Heart left ventricle (tissue), 16 donors: Measurements from ENCODE around the gene TAMALIN. TPM values are rescaled to one million over a fixed set of nuclear protein-coding genes. Genes with fewer than 3 reads are reported as not detected.

Source experiments
- ATAC-seq, 4 donors: fragments of 200-7000 bp; cut with Tn5 transposase; one replicate each; pipeline ENCODE4 v1.9.1; 2020 to 2022; ENCODE audit warnings: moderate library complexity in 4 of 4, mild to moderate bottlenecking in 3 of 4, moderate number of reproducible peaks in 1 of 4
- DNase-seq, 5 donors: peaks; one replicate each; pipeline ENCODE4 v3.0.0-alpha.2; 2020
- H3K27ac ChIP-seq, 12 donors: fragments of 200-600 bp; sonication (generic) in 4 of 12; one replicate each; pipeline versions ENCODE4 v1.5.0 to v1.8.0; 2016 to 2022; ENCODE audit warnings: mild to moderate bottlenecking in 2 of 12
- H3K27me3 ChIP-seq, 9 donors: fragments of 200-600 bp; sonication (generic) in 2 of 9; one replicate each; pipeline versions ENCODE4 v1.5.1 to v1.8.0; 2016 to 2022; ENCODE audit warnings: mild to moderate bottlenecking in 3 of 9
- H3K36me3 ChIP-seq, 9 donors: fragments of 200-600 bp; sonication (generic) in 2 of 9; one replicate each; pipeline versions ENCODE4 v1.5.0 to v1.8.0; 2018 to 2022; ENCODE audit warnings: mild to moderate bottlenecking in 2 of 9
- H3K4me1 ChIP-seq, 12 donors: fragments of 200-600 bp; sonication (generic) in 4 of 12; one replicate each; pipeline versions ENCODE4 v1.5.0 to v1.8.0; 2016 to 2022; ENCODE audit warnings: mild to moderate bottlenecking in 3 of 12
- H3K4me3 ChIP-seq, 12 donors: fragments of 200-600 bp; sonication (generic) in 4 of 12; one replicate each; pipeline versions ENCODE4 v1.5.0 to v1.8.0; 2017 to 2022; ENCODE audit warnings: mild to moderate bottlenecking in 9 of 12, moderate library complexity in 4 of 12
- H3K9me3 ChIP-seq, 12 donors: fragments of 200-600 bp; sonication (generic) in 4 of 12; one replicate each; pipeline versions ENCODE4 v1.5.0 to v1.8.0; 2016 to 2022; ENCODE audit warnings: mild to moderate bottlenecking in 1 of 12
- POLR2A ChIP-seq, 2 donors: fragments of 450-650 bp; IDR thresholded peaks; one replicate each; pipeline ENCODE4 v1.6.1; 2017; ENCODE audit warnings: antibody characterized with exemption in 2 of 2, mild to moderate bottlenecking in 2 of 2, moderate library complexity in 2 of 2
- WGBS, 4 donors: extraction: QIAGEN DNeasy Blood & Tissue Kit in 2 of 4; methylation state at CpG; one replicate each; pipeline versions ENCODE4 v1.1.5 to v1.1.7; 2013 to 2018; 5-methylcytosine and 5-hydroxymethylcytosine counted together
- intact Hi-C, 10 donors: fragments of 100-400 bp; cut with DNase I; formaldehyde crosslinking; loops; one replicate each; pipeline versions ENCODE4 v1.11.1 to v1.14.2; 2022
- polyA plus RNA-seq, 2 donors: library from polyadenylated mRNA; stranded (reverse); fragments of 200-250 nt; gene quantifications; one replicate each; pipeline ENCODE4 v1.2.3, GENCODE V29; 2013
- total RNA-seq, 9 donors: library from RNA; depleted of rRNA in 2 of 9; stranded (reverse); fragments of >200 nt in 2 of 9; fragmentation: NEBNext Ultra II Directional in 3 of 9; extraction: Animal tissue kit (Norgen Biotek cat#: 25700) in 3 of 9; gene quantifications; one replicate each; pipeline versions ENCODE4 v1.1.0 to v1.2.4, GENCODE V29; 2016 to 2023
- TF ChIP-seq, protein P1 (sequence below), 12 donors: fragments of 200-600 bp; sonication (generic) in 4 of 12; IDR thresholded peaks; one replicate each; pipeline versions ENCODE4 v1.5.0 to v1.8.0; 2018 to 2022; ENCODE audit warnings: antibody characterized with exemption in 12 of 12, mild to moderate bottlenecking in 5 of 12
- donor health status: ischemic (EF 13 %, LVEDD 7.1; RV severe dilation, severe dysfunction).
- donor health status: healthy with polysubstance abuse.
- donor health status: DM: no; HTN: yes; CAD: no.
- donor health status: DM: no; HTN: no; CAD: no.
- donor health status: ischemic (EF 25% LVEDD 6.9; RV normal size, moderate dysfunction).
- donor health status: ischemic (EF 25% LVEDD 5.7; RV mildly dilated, moderate dysfunction).
- donor health status: healthy.
- donor health status: DM: yes; HTN: yes; CAD: no.
- donor health status: ischemic (EF 35%, LVEDD 5.7; RV mildly dilated, moderate dysfunction).
- donor health status: nonischemic (EF 11% LVEDD 7.7; RV severe dilation, severe dysfunction).
- donor health status: DM: yes; HTN: yes; CAD: no.
- donor health status: PGD.
- donor health status: ischemic (EF 29% LVEDD 5.4; RV normal size, mild dysfunction).
- donor health status: nonischemic (EF 23%, LVEDD 6.1; RV moderate dilation, normal function).

Gene TAMALIN
- total and polyA plus RNA-seq, 11 donors, result 12.9 to 38.0 (median 17.8) TPM

DNA sequence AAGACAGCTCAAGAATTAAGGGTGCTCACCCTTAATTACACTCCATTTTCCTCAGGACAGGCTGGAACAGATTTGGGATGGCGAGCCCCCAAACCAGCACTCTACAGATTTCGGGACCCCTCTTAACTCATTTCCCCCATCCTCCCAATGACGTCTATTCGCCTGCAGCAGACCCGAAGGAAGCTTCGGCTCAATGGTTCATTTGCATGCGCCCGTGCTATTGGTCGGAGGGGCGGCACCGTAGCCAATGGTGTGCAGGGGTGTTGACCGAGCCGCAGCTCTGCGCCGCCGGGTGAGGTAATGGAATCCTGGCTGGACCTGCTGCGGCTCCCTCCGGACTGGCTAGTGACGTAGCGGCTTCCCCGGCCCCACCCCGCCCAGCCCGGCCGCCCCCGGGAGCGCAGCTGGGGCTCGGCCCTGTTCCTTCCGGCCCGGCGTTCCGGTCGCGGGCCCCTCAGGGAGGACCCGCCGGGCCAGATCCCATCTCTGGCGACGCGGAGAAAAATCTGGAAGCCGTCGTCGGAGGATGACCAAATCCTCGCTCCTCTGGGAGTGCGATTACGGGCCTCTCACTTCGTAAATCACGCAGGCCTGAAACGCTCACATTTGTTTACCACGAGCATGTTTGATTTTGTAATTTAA, 26.2 kb downstream of the TAMALIN start:
- DNase-seq, result peak; percentile 98 to 100 (median 99)
- 0 to 2% (median 0%) methylated on average over 17 to 48 of the region's 48 CpGs for WGBS, 4 donors
- no peaks in the 10 kb centered on the region for H3K36me3 ChIP-seq
- intact Hi-C loops, result loop anchor here in 4 of 10 donors (2.0 kb wide), 2 partner anchors 18 to 36 kb away; partner anchors contain the start of genes NR4A1 (in 4 of the 4) and ATG101 (in 2 of the 4)
- TF ChIP-seq, protein P1, sequence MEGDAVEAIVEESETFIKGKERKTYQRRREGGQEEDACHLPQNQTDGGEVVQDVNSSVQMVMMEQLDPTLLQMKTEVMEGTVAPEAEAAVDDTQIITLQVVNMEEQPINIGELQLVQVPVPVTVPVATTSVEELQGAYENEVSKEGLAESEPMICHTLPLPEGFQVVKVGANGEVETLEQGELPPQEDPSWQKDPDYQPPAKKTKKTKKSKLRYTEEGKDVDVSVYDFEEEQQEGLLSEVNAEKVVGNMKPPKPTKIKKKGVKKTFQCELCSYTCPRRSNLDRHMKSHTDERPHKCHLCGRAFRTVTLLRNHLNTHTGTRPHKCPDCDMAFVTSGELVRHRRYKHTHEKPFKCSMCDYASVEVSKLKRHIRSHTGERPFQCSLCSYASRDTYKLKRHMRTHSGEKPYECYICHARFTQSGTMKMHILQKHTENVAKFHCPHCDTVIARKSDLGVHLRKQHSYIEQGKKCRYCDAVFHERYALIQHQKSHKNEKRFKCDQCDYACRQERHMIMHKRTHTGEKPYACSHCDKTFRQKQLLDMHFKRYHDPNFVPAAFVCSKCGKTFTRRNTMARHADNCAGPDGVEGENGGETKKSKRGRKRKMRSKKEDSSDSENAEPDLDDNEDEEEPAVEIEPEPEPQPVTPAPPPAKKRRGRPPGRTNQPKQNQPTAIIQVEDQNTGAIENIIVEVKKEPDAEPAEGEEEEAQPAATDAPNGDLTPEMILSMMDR (IDR thresholded peaks at IDR 0.05), result no peak
- peak; percentile 85 to 91 for TF ChIP-seq POLR2A (IDR thresholded peaks at IDR 0.05)
- H3K4me3 ChIP-seq, result peak overlapping the region in 10 of 12 donors; percentile 20 to 52 (median 43)
- no peaks in the 10 kb centered on the region for H3K9me3 ChIP-seq
- H3K4me1 ChIP-seq, result peaks cover 14 to 63% (median 38%) of the 10 kb centered on the region in 12 donors
- no peaks in the 10 kb centered on the region for H3K27me3 ChIP-seq
- peak; percentile 92 to 95 (median 94) for ATAC-seq
- peak overlapping the region; percentile 83 to 98 (median 96) for H3K27ac ChIP-seq

DNA sequence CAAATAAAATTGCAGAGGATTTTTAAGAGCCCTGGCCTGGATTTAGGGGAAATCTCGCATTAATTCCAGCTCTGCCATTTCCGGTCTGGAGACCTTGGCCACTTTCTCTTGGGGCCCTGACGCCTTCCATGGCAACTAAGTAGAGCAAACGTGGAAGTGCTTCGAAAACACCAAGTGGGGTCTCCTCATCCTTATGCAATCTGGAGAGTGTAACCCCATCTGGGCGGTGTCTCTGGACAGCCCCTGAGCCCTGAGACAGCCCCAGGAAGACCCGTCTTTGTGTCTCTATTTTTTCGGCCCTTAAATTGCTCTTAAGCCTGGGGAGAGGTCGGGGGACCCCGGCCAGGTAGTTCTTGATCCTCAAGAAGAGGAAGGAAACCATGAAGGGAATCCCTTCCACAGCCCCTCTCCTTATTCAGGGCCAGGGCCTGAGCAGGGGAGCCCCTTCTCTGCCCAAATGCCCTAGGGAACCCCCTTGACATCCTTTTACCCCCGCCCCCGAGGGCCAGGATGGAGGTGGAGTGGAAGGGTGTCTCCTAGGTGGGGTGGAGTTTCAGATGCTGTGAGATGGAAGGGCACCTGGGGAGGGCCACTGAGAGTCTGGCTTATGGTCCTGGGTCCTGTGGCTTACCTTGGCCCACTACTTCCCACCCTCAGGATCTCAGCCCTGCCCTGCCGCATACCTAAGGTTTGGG, 26.8 kb downstream of the TAMALIN start:
- peaks cover 14 to 69% (median 45%) of the 10 kb centered on the region in 12 donors for H3K4me1 ChIP-seq
- H3K36me3 ChIP-seq, result no peaks in the 10 kb centered on the region
- WGBS, 4 donors, result 58 to 62% (median 60%) methylated on average over 11 to 13 of the region's 13 CpGs
- no peak for ATAC-seq
- DNase-seq, result peak in 1 of 5 donors; percentile 41
- H3K27me3 ChIP-seq, result no peaks in the 10 kb centered on the region
- intact Hi-C loops, result loop anchor here in 4 of 10 donors (2.0 kb wide), 2 partner anchors 17 to 35 kb away; partner anchors contain the start of genes NR4A1 (in 4 of the 4) and ATG101 (in 2 of the 4)
- no peak for TF ChIP-seq POLR2A (IDR thresholded peaks at IDR 0.05)
- TF ChIP-seq, protein P1 (IDR thresholded peaks at IDR 0.05), result no peak
- no peaks in the 10 kb centered on the region for H3K9me3 ChIP-seq
- peak overlapping the region in 10 of 12 donors; percentile 20 to 52 (median 42) for H3K4me3 ChIP-seq
- peak overlapping the region; percentile 71 to 98 (median 96) for H3K27ac ChIP-seq

DNA sequence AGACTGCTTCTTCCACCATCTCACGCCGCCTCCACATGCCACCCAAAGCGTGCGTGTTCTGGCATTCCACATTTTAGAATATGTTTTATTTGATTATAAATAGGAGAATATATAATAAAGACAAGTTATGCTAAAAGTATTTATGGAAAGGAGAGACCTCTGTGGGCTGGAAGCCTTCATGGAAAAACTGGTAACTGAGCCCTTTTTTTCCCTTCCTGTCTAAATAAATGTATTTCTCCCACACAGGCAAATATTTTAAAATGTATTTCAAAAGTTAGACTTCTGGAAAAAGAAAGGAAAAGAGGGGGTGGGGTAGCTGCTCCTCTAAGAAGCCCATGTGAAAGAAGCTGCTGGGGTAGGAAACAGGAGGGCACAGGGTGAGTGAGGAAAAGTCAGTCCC, 28.4 kb downstream of the TAMALIN start:
- ATAC-seq (no peak), DNase-seq (no peak)
- no peaks in the 10 kb centered on the region for H3K27me3 ChIP-seq
- WGBS, 4 donors, result 91 to 96% (median 94%) methylated on average over 4 of the region's 4 CpGs
- no peaks in the 10 kb centered on the region for H3K36me3 ChIP-seq
- H3K4me3 ChIP-seq, result no peak overlapping the region
- peaks cover 14 to 72% (median 48%) of the 10 kb centered on the region in 12 donors for H3K4me1 ChIP-seq
- intact Hi-C loops, result no loop called here
- H3K9me3 ChIP-seq, result no peaks in the 10 kb centered on the region
- TF ChIP-seq, protein P1 (IDR thresholded peaks at IDR 0.05), result no peak
- TF ChIP-seq POLR2A (IDR thresholded peaks at IDR 0.05), result no peak
- H3K27ac ChIP-seq, result peak overlapping the region in 7 of 12 donors; percentile 2 to 98 (median 97)

DNA sequence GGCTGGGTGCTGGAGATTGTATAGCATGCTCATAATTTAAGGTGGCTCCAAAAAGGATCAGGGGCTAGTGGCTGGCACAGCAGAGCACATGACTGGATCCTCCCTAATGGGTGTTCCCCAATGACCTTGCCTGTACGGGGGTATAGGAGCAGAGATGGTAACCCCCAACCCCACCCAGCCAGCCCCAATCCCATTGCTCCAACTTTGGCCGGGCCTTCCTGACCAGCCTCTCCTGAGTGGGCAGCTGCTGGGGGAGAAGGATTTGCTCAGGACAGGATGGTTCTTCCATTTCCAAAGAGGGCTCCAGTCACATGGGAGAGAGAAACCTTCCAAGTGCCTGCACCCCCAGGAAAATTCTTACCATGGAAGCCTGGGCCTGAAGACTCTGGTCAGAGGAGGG, 29.2 kb downstream of the TAMALIN start:
- intact Hi-C loops, result no loop called here
- WGBS, 4 donors, result 49 to 82% (median 78%) methylated on average over 2 of the region's 2 CpGs
- no peak for DNase-seq
- TF ChIP-seq, protein P1 (IDR thresholded peaks at IDR 0.05), result no peak
- no peak for TF ChIP-seq POLR2A (IDR thresholded peaks at IDR 0.05)
- H3K4me3 ChIP-seq, result peak overlapping the region in 1 of 12 donors; percentile 44
- ATAC-seq, result no peak
- no peaks in the 10 kb centered on the region for H3K36me3 ChIP-seq
- H3K4me1 ChIP-seq, result peaks cover 14 to 79% (median 51%) of the 10 kb centered on the region in 12 donors
- H3K27me3 ChIP-seq, result no peaks in the 10 kb centered on the region
- peak overlapping the region in 11 of 12 donors; percentile 68 to 98 (median 96) for H3K27ac ChIP-seq
- no peaks in the 10 kb centered on the region for H3K9me3 ChIP-seq
